ENCODE results near the gene CALR3.

The CALR3 gene

DNA sequence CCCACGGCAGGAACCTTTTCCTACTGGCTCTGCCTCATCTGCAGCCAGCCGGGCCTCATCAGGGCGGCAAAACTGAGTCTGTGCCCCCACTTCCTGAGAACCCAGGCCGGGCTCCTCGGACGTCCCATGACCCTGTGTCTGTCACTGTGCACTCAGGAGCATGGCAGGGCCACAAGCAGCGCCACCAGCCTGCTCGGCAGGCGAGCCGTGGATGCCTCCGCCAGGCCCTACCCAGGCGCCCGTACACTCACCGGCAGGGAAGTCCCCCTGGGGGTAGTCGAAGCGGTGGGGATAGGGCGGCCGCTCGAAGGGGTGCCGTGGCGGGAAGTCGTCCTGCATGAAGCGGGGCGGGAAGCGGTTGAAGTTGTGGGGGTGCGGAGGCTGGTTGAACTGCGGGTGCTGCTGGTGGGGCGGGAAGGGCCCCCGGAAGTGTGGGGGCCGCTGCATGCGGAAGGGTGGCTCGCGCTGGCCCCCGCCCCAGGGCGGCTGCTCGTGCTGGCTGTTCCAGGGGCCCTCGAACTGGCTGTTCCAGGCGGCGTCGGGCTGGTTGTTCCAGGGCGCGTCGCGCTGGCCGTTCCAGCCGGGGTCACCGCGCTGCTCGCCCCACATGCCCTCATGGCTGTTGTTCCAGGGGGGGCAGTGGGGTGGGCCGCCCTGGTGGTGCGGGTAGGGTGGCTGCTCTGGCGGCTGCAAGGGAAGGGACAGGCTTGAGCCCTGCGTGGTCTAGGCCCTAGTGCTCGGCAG is 29.2 kb upstream of the CALR3 start:
- H3K27ac ChIP-seq = no peak overlapping the region
- H3K4me1 ChIP-seq = no peaks in the 10 kb centered on the region
- no peak overlapping the region for H3K4me2 ChIP-seq
- H4K20me1 ChIP-seq = peaks cover 97% of the 10 kb centered on the region
- no peaks in the 10 kb centered on the region for H3K9me3 ChIP-seq
- peaks cover 100% of the 10 kb centered on the region for H3K36me3 ChIP-seq
- H3K9ac ChIP-seq = no peak overlapping the region
- H3K27me3 ChIP-seq = no peaks in the 10 kb centered on the region
- no peak overlapping the region for H3K4me3 ChIP-seq
- TF ChIP-seq Cebpa-rat (IDR thresholded peaks at IDR 0.05) = no peak

DNA sequence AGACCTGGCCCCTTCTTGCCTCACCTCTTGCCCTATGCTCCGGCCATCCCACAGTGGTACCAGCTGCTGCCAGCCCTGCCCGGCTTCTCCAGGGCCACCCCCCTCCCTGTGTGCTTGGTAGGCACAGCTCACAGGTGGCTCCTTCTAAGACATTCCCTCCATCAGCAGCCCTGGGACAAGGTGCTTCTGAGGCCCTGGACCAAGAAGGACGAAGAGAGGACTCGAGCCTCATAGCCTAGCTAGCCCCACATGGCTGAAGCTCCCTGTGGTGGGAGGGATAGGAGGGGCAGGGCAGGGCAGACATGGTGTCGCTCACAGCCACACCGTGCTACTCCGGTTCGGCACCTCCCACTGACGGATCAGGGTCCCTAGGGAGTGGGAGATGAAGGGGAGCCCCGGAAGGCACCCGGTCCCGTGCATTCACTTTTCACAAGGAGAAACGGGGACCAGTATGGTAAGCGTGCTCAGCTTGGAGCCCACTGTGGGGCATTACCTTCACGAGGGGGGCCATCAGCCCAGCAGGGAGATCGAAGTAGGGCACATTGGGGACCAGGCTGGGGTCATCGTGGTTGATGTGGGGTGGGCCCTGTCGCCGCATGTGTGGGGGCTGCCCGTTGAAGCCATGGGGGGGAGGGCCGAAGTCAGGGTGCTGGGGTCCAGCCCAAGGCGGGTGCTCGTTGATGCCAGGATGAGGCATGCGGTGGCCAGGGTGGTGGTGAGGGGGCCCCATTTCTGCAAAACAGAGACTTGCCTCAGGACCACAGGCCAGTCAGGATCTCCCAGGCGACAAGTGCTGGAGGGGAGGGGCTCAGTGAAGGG is 26.8 kb upstream of the CALR3 start:
- no peak for TF ChIP-seq Cebpa-rat (IDR thresholded peaks at IDR 0.05)
- Histone ChIP-seq H4K20me1 (peaks cover 97% of the 10 kb centered on the region), H3K36me3 (peaks cover 100% of the 10 kb centered on the region), H3K27me3 (no peaks in the 10 kb centered on the region), H3K4me2 (no peak overlapping the region), H3K27ac (no peak overlapping the region), H3K4me1 (no peaks in the 10 kb centered on the region), H3K9me3 (no peaks in the 10 kb centered on the region), H3K9ac (no peak overlapping the region), H3K4me3 (no peak overlapping the region)

DNA sequence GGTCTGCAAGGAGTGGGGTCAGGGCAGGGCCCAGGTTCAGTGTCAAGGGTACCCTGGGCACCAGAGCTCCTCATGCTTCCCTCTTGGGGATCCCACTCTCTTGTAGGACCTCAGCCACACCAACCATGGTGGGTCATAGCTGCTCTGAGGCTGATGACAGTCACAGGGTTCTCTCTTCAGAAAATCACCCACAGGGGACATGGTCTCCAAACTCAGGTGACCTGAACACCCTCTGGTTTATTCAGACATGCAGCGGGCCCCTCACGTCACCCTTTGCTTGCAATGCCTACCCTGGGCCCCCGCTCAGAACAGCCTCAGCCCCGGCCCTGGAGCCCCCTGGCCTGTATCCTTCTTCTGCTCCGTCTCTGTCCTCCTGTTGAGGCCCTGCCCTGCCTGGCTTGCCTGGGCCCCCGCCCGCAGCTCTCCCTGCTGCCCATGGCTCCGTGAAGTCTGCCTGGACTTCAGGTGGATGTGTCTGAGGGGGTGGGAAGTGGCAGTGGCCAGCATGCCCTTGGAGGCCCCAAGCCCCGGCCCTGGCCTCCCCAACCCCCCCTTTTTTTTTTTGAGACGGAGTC is 25.8 kb upstream of the CALR3 start:
- Histone ChIP-seq H3K36me3 (peaks cover 100% of the 10 kb centered on the region), H4K20me1 (peaks cover 97% of the 10 kb centered on the region), H3K27ac (no peak overlapping the region), H3K9me3 (no peaks in the 10 kb centered on the region), H3K4me2 (no peak overlapping the region), H3K27me3 (no peaks in the 10 kb centered on the region), H3K4me1 (no peaks in the 10 kb centered on the region), H3K4me3 (no peak overlapping the region), H3K9ac (no peak overlapping the region)
- TF ChIP-seq Cebpa-rat (IDR thresholded peaks at IDR 0.05) = no peak

DNA sequence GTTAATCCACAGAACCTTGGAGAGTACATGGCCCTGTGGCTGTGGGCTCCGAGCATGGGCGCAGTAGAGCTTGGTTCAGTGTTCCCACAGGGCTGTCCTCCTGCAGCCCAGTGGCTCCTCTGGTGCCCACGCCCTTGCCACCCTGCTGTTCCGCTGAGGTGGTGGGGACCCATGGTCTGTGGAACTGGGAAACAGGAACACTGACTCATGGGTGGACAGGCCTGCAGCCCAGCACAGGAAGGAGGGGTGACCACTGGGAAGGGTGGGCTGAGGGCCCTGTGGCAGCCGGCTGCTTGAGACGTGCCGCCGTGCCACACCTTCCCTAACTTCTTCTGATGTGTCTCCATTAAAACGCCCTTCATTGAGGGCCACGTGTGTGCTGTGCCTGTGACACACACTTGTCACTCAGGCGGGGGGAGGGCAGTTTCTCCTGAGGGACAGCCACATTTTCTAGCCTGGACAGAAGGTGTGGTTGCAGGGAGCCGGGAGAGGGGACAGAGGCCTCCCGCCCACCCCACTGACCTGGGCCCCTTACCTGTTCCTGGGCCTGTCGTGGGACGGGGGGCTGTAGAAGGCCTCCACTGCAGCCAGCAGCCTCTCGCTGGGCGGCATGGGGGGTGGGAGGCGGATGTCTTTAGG is 25.1 kb upstream of the CALR3 start:
- no peaks in the 10 kb centered on the region for H3K27me3 ChIP-seq
- peaks cover 100% of the 10 kb centered on the region for H3K36me3 ChIP-seq
- no peak overlapping the region for H3K27ac ChIP-seq
- H4K20me1 ChIP-seq = peaks cover 96% of the 10 kb centered on the region
- no peak overlapping the region for H3K4me3 ChIP-seq
- H3K9me3 ChIP-seq = no peaks in the 10 kb centered on the region
- H3K4me1 ChIP-seq = no peaks in the 10 kb centered on the region
- no peak overlapping the region for H3K9ac ChIP-seq
- no peak overlapping the region for H3K4me2 ChIP-seq
- TF ChIP-seq Cebpa-rat (IDR thresholded peaks at IDR 0.05) = no peak

DNA sequence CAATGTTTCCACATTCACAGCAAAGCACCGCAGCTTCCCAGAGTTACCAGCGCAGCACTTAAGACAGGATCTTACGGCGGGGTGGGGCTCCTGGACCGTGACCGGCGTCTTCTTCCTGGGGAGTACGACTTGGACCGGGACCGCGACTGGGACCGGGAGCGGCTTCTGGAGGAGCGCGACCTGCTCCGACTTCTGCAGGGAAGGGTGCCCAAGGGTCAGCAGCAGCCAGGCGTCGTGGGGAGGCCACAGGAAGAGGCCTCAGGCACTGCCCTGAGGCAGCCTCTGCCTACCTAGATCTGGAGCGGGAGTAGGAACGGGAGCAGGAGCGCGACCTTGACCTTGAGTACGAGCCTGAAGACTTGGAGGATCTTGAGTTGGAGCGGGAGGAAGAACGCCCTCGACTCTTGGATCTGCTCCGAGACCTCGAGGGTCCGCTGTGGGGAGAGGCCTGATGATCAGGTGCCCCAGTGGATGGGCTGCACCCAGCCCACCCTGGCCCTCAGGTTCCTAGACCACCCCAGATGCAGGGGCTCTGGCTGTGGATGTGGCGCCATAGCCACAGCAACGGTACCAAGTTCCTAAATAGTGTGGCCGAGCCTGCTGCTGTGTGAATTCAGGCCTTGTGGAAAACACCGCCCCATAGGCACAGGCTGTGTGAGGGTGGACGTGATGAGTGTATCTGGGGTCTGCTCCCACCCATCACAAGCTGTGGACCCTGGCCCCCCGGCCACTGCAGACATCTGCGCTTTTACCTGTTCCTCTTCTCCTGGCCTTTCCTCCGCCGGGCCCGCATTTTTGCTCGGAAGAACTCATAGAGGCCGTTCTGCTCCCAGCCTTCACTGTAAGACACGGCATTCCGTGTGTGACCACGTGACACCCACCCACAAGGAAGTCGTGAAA is 24.4 kb upstream of the CALR3 start:
- H3K4me2 ChIP-seq = no peak overlapping the region
- no peak overlapping the region for H3K9ac ChIP-seq
- no peaks in the 10 kb centered on the region for H3K9me3 ChIP-seq
- peaks cover 96% of the 10 kb centered on the region for H3K36me3 ChIP-seq
- H3K27ac ChIP-seq = no peak overlapping the region
- peaks cover 88% of the 10 kb centered on the region for H4K20me1 ChIP-seq
- no peaks in the 10 kb centered on the region for H3K27me3 ChIP-seq
- TF ChIP-seq Cebpa-rat (IDR thresholded peaks at IDR 0.05) = no peak
- H3K4me1 ChIP-seq = no peaks in the 10 kb centered on the region
- no peak overlapping the region for H3K4me3 ChIP-seq

DNA sequence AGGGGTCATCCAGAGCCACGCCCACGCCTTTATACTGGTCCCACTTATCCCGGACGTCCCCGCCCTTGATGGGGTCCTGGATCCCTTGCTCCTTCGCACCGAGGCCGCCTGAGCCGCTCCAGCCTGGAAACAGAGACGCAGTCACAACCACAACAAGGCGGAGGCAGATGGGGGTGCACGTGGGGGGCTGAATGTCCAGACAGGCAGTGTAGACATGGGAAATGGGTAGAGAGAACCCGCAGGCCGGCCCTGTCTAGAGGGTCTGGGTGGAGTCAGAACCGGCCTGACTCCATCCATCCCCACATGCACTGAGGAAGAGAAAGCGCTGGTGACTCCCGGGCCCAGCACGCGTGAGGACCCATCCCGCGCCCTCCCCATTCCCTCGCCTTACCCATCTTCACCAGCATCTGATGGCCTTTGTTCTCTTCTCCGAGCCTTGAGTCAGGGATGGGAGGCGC is 23.3 kb upstream of the CALR3 start:
- no peak overlapping the region for H3K4me2 ChIP-seq
- H3K9me3 ChIP-seq = no peaks in the 10 kb centered on the region
- H4K20me1 ChIP-seq = peaks cover 82% of the 10 kb centered on the region
- H3K4me3 ChIP-seq = no peak overlapping the region
- H3K27ac ChIP-seq = no peak overlapping the region
- peaks cover 93% of the 10 kb centered on the region for H3K36me3 ChIP-seq
- H3K27me3 ChIP-seq = no peaks in the 10 kb centered on the region
- TF ChIP-seq Cebpa-rat (IDR thresholded peaks at IDR 0.05) = no peak
- peaks cover 8% of the 10 kb centered on the region for H3K4me1 ChIP-seq
- H3K9ac ChIP-seq = no peak overlapping the region

DNA sequence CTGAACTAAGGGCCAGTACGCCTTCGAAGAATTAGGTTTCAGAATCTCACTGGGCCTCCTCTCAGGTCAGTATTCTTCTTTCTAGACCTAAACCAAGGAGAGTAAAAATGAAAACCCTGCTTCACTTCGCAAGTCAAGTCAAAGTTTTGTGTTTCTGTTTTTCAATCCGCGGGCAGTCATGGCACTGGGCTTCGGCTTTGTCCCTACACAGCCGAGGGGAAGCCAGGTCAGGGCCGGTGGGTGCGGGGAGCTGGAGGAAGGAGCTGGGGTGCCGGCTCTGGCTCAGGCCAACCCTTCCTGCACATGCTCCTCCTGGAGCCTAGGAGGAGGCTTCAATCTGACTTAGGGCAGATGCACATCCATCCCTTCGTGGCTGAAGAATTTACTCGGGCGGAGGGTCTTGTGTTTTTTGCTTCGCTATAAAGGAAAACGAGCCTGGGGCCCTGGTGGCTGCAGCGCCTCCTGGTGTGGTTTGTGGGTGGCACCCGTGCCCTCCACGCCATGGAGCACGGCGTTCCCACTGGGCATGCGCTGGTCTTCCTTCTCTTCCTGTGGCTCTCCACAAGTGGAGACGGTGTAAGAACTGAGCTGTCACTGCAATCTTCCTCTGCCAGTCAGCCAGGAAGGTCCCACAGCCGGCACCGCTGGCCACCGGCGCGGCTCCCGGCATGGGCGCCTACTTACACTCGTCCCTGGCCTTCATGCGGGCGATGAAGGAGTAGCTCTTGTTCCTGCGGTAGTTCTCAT is 22.7 kb upstream of the CALR3 start:
- TF ChIP-seq Cebpa-rat (IDR thresholded peaks at IDR 0.05) = no peak
- Histone ChIP-seq H3K36me3 (peaks cover 90% of the 10 kb centered on the region), H3K4me3 (no peak overlapping the region), H3K27ac (no peak overlapping the region), H3K27me3 (no peaks in the 10 kb centered on the region), H3K4me2 (no peak overlapping the region), H3K9me3 (no peaks in the 10 kb centered on the region), H4K20me1 (peaks cover 77% of the 10 kb centered on the region), H3K4me1 (peaks cover 8% of the 10 kb centered on the region), H3K9ac (no peak overlapping the region)

DNA sequence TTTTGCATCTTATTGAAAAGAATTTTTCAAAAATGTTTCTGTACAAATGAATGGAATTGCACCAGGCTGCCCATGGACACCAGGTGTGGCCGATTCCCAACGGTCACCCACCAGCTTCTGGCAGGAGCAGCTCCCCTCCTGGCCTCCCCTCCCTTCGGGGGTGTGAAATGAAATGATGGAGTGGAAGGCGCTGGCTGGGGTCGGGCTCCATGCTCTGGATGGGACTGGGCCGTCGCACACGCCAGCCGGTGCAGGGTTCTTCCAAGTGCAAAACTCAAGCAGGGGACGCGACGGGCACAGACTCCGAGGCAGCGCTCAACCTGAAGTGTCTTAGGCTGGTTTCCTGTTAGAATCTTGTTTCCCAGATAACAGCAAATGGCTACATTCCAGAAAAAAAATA is 22.1 kb upstream of the CALR3 start:
- peaks cover 8% of the 10 kb centered on the region for H3K4me1 ChIP-seq
- no peak overlapping the region for H3K4me2 ChIP-seq
- H3K9ac ChIP-seq = no peak overlapping the region
- no peak for TF ChIP-seq Cebpa-rat (IDR thresholded peaks at IDR 0.05)
- H3K27ac ChIP-seq = no peak overlapping the region
- peaks cover 90% of the 10 kb centered on the region for H3K36me3 ChIP-seq
- H3K27me3 ChIP-seq = no peaks in the 10 kb centered on the region
- no peak overlapping the region for H3K4me3 ChIP-seq
- peaks cover 71% of the 10 kb centered on the region for H4K20me1 ChIP-seq
- no peaks in the 10 kb centered on the region for H3K9me3 ChIP-seq
